NCI-H2081 (cell line): ENCODE results near the gene TNS3.

Experiments
- DNase-seq, 2 experiments: peaks; one replicate each; lab custom pipeline; 2025; lab: John Stamatoyannopoulos, UW

Gene TNS3

GRCh38 chr7:47385536-47386125 lies 196.3 kb downstream of the TNS3 start:
- DNase-seq, result peak; percentile 29 to 51

DNA sequence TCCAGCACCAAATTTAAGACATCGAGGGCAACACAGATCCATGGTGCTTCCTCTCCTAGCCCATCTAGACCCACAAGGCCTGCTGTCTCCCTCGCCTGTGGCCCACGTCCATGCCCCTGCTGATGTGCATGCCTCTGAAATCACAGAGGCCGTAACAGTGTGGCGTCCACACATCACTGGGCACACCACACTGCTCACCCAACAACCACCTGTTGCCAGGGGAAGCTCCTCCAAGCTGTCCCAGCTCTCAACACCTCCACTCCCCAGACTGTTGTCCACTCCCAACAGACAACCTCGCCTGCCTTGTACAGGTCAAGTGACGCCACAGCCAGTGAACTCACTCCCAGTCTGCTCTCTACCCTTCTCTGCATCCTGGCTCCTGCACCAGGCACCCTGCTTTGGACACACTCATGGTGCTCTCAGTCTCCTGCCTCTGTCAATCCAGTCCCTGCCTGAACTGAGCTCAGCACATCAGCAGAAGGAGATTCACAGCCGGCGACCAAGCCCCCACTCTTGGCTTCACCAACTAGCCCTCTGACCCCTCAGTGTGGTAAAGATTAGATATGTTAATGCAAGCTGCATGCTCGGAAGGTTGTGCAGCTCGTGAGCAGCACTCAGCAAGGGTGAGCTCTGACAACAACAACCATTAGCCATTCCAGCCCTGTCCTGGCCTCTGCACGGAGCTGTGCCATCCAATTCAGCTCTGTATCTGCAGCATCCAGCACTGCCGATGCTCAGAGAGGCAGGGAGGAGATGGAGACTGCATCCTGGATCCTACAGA lies 197.0 kb downstream of the TNS3 start:
- DNase-seq, result no peak

DNA sequence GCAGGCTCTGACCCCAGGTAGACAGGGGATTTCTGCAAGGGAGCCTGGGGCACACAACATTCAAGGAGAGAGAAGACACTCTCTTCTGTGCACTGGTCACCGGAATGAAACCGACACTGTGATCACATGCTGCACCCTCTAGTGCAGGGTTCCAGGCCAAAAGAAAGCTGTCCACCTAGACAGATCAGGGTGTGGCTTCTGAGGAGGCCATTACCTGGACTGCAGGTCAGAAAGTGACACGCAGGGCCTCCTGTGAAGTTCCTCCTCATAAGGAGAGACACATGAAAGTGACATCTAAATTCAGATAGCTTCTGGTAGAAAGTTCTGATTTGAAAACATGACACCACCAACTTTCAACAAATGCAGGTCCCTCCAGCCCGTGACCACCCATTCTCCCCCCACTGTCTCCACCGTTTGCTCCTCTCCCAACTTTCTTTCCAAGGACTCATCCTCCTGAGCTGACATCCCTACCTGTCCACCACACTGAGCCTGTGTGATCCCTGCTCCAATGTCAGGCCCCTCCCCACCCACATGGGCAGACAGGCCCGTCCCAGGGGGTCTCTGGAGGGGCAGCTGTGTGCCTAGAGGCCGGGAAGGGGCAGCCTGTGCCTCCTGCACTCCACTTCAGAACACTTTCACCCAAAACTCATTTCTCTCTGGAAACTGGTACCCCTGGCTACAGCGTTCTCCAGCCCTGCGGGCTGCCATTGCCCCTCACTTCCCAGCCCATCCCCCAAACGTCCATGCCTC lies 198.0 kb downstream of the TNS3 start:
- no peak for DNase-seq

GRCh38 chr7:47383072-47383471 lies 198.8 kb downstream of the TNS3 start:
- peak in 1 of 2 experiments; percentile 20 for DNase-seq

- DNase-seq, result peak; percentile 76 to 87
These were observed 199.7 kb downstream of the TNS3 start for GRCh38 chr7:47382200-47382599.

DNA sequence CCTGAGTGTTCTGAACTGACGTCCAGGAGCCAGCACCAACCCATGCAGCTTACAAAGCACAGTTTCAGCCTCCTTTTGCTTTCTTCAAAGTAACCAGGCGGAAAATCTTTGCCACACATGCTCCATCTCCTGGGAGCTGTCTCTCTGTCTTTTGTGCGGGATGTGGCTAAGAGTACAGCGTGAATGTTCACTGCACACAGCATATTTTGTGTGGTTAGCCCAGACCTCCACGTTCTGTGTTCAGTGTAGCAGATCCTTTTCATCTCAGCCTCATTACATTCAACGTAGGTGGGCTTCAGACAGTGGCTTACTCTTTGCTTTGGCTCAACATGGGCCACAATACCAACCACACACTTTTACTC lies 200.8 kb downstream of the TNS3 start:
- no peak for DNase-seq

DNA sequence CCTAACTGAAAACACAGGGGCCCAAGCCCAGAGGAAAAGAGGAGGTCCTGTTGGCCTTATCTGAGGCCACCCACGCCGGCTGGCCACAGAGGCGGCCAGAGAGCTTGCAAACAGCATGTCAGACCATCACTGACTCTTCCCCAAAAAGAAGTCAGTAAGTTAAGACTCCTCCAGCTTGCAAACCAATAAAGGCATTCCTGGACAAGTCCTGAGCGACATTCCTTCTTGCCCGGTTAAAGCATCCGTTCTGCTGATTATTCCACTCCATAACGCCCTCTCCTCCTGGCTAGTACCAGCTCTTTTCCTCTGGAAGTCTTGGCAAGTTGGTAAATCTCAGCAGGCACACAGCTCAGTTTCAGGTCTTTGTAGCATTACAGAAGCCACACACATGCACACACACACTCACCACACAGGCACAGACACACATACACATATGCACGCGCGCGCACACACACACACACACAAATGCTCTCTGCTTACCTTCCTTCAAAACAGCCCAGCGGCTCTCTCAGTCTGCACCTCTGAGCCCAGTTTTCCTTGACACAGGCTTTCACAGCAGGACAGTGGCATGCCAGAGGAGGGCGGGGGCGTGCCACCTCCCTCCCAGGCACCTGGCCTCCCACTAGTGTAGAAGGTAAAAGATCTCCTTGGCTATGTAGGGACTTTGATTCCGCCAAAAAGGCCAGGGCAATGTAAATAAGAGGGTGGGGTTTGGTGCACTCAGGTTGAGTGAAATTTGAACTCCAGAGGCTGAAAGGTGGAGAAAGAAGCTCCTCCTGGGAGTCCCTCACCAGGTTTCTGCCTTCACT lies 201.4 kb downstream of the TNS3 start:
- no peak for DNase-seq

- no peak for DNase-seq
These were observed 202.1 kb downstream of the TNS3 start for GRCh38 chr7:47379629-47380324.

GRCh38 chr7:47378728-47379395 lies 203.0 kb downstream of the TNS3 start:
- no peak for DNase-seq

DNA sequence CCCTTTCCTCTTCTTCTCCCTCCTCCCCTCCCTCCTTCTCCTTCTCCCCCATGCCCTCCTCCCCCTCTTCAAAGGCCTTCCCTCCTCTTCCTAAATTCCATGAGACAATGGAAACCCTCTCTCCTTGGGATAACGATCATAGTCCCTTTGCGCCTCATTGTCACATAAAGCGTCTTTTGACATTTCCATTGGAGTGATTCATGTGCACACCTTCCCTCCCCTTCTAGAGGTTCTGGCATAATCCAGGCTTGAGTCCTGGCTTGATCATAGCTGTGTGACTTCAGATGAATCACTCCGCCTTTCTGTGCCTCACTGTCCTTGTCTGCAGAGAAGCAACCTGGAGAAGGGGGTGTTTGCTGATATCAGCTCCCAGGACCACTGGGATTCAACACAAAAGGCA lies 204.2 kb downstream of the TNS3 start:
- no peak for DNase-seq

GRCh38 chr7:47376991-47377616 lies 204.8 kb downstream of the TNS3 start:
- no peak for DNase-seq

- no peak for DNase-seq
These were observed 206.6 kb downstream of the TNS3 start for GRCh38 chr7:47375121-47375938.

DNA sequence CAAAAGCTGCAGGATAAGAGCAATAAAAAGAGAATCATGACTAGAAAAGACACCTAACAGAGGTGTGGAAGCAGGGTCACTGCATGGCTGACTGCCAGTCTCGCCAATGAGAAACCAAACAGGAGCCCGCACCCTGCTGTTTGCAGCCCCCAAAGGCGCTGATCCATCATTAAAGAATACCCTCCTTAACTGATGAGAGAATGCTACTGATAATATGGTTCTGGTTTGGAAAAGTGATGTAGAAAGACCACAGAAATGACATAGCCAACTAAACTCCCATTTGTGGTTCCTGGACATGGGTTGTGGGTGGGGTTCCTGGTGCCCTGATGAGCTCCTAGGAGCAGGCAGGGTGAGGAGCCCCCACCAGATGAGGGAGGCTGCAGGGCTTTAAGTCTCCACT lies 207.4 kb downstream of the TNS3 start:
- DNase-seq, result no peak

DNA sequence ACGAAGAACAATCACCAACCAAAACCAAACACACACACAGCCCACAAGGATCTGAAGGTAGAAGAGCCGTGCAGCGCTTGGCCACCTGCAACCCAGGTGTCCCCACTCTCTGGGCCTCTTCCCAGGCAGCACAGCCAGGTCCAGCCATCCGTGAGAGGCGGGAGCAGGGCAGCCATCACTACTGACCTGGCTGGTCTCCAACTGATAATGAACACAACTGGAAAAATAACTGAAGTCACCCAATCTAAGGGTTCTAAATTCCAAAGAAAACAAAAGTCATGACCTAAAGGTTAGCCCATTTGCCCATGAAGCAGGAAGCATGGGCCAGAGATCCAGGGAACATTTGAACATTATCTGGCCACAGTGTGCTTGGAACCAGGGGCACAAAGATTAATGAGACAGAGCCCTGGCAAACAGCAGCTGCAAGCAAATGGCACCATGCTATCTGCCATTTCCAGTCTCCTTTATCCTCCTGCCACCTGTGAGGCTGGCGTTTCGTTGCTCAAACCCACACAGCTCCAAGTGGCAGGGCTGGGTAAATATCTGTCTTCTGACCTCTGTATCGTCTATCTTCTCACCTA lies 207.9 kb downstream of the TNS3 start:
- DNase-seq, result peak; percentile 64 to 88

- DNase-seq, result peak; percentile 97 to 99
These were observed 210.1 kb downstream of the TNS3 start for GRCh38 chr7:47371733-47372368.

DNA sequence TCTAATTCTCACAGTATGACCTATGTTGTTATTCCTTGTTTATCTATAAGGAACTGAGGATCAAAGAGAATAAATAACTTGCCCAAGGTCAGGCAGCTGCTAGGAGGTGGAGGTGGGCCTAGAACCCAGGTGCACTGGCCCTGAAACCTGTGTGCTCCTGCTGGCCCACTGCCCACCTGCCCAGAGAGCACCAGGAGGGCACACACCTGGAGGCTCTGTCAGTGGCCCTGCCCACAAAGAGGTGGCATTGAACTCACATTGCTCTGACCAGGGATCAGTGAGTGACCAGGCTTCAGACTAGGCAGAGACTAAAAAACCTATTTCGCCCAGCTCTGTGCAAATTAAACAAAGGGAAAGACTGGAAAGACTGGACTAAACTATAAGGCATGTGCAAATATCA lies 210.6 kb downstream of the TNS3 start:
- DNase-seq, result no peak

GRCh38 chr7:47370461-47371042 lies 211.4 kb downstream of the TNS3 start:
- no peak for DNase-seq

GRCh38 chr7:47369736-47370135 lies 212.2 kb downstream of the TNS3 start:
- DNase-seq, result no peak
